ENCODE data around the gene MOV10L1.

Gene MOV10L1

GRCh38 chr22:50083462-50084079 is 6.2 kb upstream of the MOV10L1 start:
- H3K4me2 ChIP-seq (ENCODE audit: low read length) = no peak overlapping the region

GRCh38 chr22:50084080-50084477 is 5.7 kb upstream of the MOV10L1 start:
- Histone ChIP-seq H3K4me2 (ENCODE audit: low read length) (no peak overlapping the region), H3K4me1 (ENCODE audit: insufficient read depth, low read length, severe bottlenecking) (peaks cover 7% of the 10 kb centered on the region), H3K9ac (ENCODE audit: low read length) (no peak overlapping the region), H3K9me3 (ENCODE audit: low read length) (peaks cover 8% of the 10 kb centered on the region; the same call in 1 of the 2 replicates), H3K4me3 (ENCODE audit: low read depth, low read length, poor library complexity, severe bottlenecking) (no peak overlapping the region), H2AFZ (ENCODE audit: low read length) (no peak overlapping the region), H3F3A (ENCODE audit: insufficient read depth, low read length) (no peaks in the 10 kb centered on the region), H4K20me1 (ENCODE audit: insufficient read depth, low read length) (no peaks in the 10 kb centered on the region), H3K79me2 (ENCODE audit: insufficient read depth, low read length) (no peaks in the 10 kb centered on the region), H3K27ac (ENCODE audit: low read depth, low read length, poor library complexity, severe bottlenecking) (no peak overlapping the region), H3K36me3 (ENCODE audit: insufficient read depth, low read length) (no peaks in the 10 kb centered on the region; the same call in 1 of the 2 replicates), H3K27me3 (ENCODE audit: insufficient read depth, low read length) (peaks cover 9% of the 10 kb centered on the region; the same call in 1 of the 2 replicates), H3K9me2 (ENCODE audit: low read depth, low read length) (no peaks in the 10 kb centered on the region)
- no peak for TF ChIP-seq EZH2 (IDR thresholded peaks at IDR 0.05; ENCODE audit: borderline replicate concordance, low read length)
- TF ChIP-seq CTCF (IDR thresholded peaks at IDR 0.05; ENCODE audit: low read length) = no peak

More at GRCh38 chr22:50083462-50084079, 6.2 kb upstream of the MOV10L1 start:
- Histone ChIP-seq H3K9me3 (ENCODE audit: low read length) (peaks cover 8% of the 10 kb centered on the region; the same call in 1 of the 2 replicates), H2AFZ (ENCODE audit: low read length) (no peak overlapping the region), H3K36me3 (ENCODE audit: insufficient read depth, low read length) (no peaks in the 10 kb centered on the region; the same call in 1 of the 2 replicates), H3K4me1 (ENCODE audit: insufficient read depth, low read length, severe bottlenecking) (peaks cover 7% of the 10 kb centered on the region), H3K9ac (ENCODE audit: low read length) (no peak overlapping the region), H3K79me2 (ENCODE audit: insufficient read depth, low read length) (no peaks in the 10 kb centered on the region), H4K20me1 (ENCODE audit: insufficient read depth, low read length) (no peaks in the 10 kb centered on the region), H3K27ac (ENCODE audit: low read depth, low read length, poor library complexity, severe bottlenecking) (no peak overlapping the region), H3K4me3 (ENCODE audit: low read depth, low read length, poor library complexity, severe bottlenecking) (no peak overlapping the region), H3K9me2 (ENCODE audit: low read depth, low read length) (no peaks in the 10 kb centered on the region), H3K27me3 (ENCODE audit: insufficient read depth, low read length) (peaks cover 9% of the 10 kb centered on the region; the same call in 1 of the 2 replicates), H3F3A (ENCODE audit: insufficient read depth, low read length) (no peaks in the 10 kb centered on the region)
- TF ChIP-seq EZH2 (IDR thresholded peaks at IDR 0.05; ENCODE audit: borderline replicate concordance, low read length) (no peak), CTCF (IDR thresholded peaks at IDR 0.05; ENCODE audit: low read length) (no peak)

- no peaks in the 10 kb centered on the region; the same call in 1 of the 2 replicates for H3K36me3 ChIP-seq (ENCODE audit: insufficient read depth, low read length)
- no peak overlapping the region for H2AFZ ChIP-seq (ENCODE audit: low read length)
- no peak overlapping the region for H3K4me2 ChIP-seq (ENCODE audit: low read length)
These were observed 5.2 kb upstream of the MOV10L1 start for GRCh38 chr22:50084614-50085021.

More at GRCh38 chr22:50084614-50085021, 5.2 kb upstream of the MOV10L1 start:
- H3K9ac ChIP-seq (ENCODE audit: low read length) = no peak overlapping the region
- H4K20me1 ChIP-seq (ENCODE audit: insufficient read depth, low read length) = no peaks in the 10 kb centered on the region
- no peak overlapping the region for H3K27ac ChIP-seq (ENCODE audit: low read depth, low read length, poor library complexity, severe bottlenecking)
- H3K9me3 ChIP-seq (ENCODE audit: low read length) = peaks cover 11% of the 10 kb centered on the region; the same call in 1 of the 2 replicates
- peaks cover 9% of the 10 kb centered on the region; the same call in 1 of the 2 replicates for H3K27me3 ChIP-seq (ENCODE audit: insufficient read depth, low read length)
- H3K79me2 ChIP-seq (ENCODE audit: insufficient read depth, low read length) = no peaks in the 10 kb centered on the region
- TF ChIP-seq CTCF (IDR thresholded peaks at IDR 0.05; ENCODE audit: low read length) (no peak), EZH2 (IDR thresholded peaks at IDR 0.05; ENCODE audit: borderline replicate concordance, low read length) (no peak)
- H3K9me2 ChIP-seq (ENCODE audit: low read depth, low read length) = no peaks in the 10 kb centered on the region
- no peaks in the 10 kb centered on the region for H3F3A ChIP-seq (ENCODE audit: insufficient read depth, low read length)
- H3K4me1 ChIP-seq (ENCODE audit: insufficient read depth, low read length, severe bottlenecking) = peaks cover 7% of the 10 kb centered on the region
- no peak overlapping the region for H3K4me3 ChIP-seq (ENCODE audit: low read depth, low read length, poor library complexity, severe bottlenecking)
